PC-9 (cell line): ENCODE data around the gene EPB41L4B. TPM values are rescaled to one million over a fixed set of nuclear protein-coding genes. Genes with fewer than 3 reads are reported as not detected.

Source experiments
- BruUV-seq: library from RNA; stranded (reverse); fragments of 400-500 nt; replicated peaks from 2 replicates; lab custom pipeline; 2021; lab: Mats Ljungman, UMichigan
- CTCF ChIA-PET: fragments of 300-600 bp; sonication (Branson Sonifier 250); formaldehyde crosslinking; loops from one replicate; lab custom pipeline; 2022; ENCODE audit warnings: antibody characterized with exemption; lab: Charles Lee
- POLR2A ChIA-PET: fragments of 300-600 bp; sonication (Branson Sonifier 250); formaldehyde crosslinking; loops from one replicate; lab custom pipeline; 2022; ENCODE audit warnings: antibody characterized with exemption; ENCODE audit not compliant: unreplicated experiment; lab: Charles Lee
- DNase-seq, 2 experiments: peaks; one replicate each; pipeline versions ENCODE4 v3.0.0 to v3.0.0-alpha.2; 2015 to 2022; ENCODE audit warnings: mixed read lengths in 1 of 2
- H2AFZ ChIP-seq: fragments of 200-600 bp; sonication (generic); 2 replicates; pipeline ENCODE4 v1.8.1; 2017; ENCODE audit warnings: antibody characterized with exemption
- H3F3A ChIP-seq: fragments of 200-600 bp; sonication (generic); 2 replicates; pipeline ENCODE4 v1.8.1; 2017; ENCODE audit warnings: antibody characterized with exemption, mild to moderate bottlenecking, low read depth; ENCODE audit not compliant: insufficient read depth
- H3K27ac ChIP-seq: fragments of 200-600 bp; sonication (generic); 2 replicates; pipeline ENCODE4 v1.6.1; 2016; ENCODE audit warnings: mixed run types
- H3K27me3 ChIP-seq: fragments of 200-600 bp; sonication (generic); 2 replicates; pipeline ENCODE4 v1.6.1; 2016; ENCODE audit warnings: low read depth, mixed run types; ENCODE audit not compliant: insufficient read depth
- H3K36me3 ChIP-seq: fragments of 200-600 bp; sonication (generic); 2 replicates; pipeline ENCODE4 v1.6.1; 2016; ENCODE audit warnings: low read depth, mixed run types
- H3K4me1 ChIP-seq: fragments of 200-600 bp; sonication (generic); replicated peaks from 2 replicates; pipeline ENCODE4 v1.6.1; 2016; ENCODE audit warnings: mixed run types; ENCODE audit not compliant: insufficient read depth
- H3K4me2 ChIP-seq: fragments of 200-600 bp; sonication (generic); 2 replicates; pipeline ENCODE4 v1.6.1; 2017; ENCODE audit warnings: mixed run types
- H3K4me3 ChIP-seq: fragments of 200-600 bp; sonication (generic); 2 replicates; pipeline ENCODE4 v1.6.1; 2016; ENCODE audit warnings: mixed run types
- H3K79me2 ChIP-seq: fragments of 200-600 bp; sonication (generic); 2 replicates; pipeline ENCODE4 v1.6.1; 2017; ENCODE audit warnings: low read depth, mixed run types
- H3K9me2 ChIP-seq: fragments of 200-600 bp; sonication (generic); 2 replicates; pipeline ENCODE4 v1.8.1; 2017; ENCODE audit warnings: mild to moderate bottlenecking; ENCODE audit not compliant: insufficient read depth
- H3K9me3 ChIP-seq: fragments of 200-600 bp; sonication (generic); 2 replicates; pipeline ENCODE4 v1.8.1; 2016; ENCODE audit warnings: low read depth; ENCODE audit not compliant: insufficient read depth
- H4K20me1 ChIP-seq: fragments of 200-600 bp; sonication (generic); 2 replicates; pipeline ENCODE4 v1.8.1; 2017; ENCODE audit not compliant: insufficient read depth
- CTCF ChIP-seq: fragments of 200-600 bp; sonication (generic); conservative IDR thresholded peaks from 2 replicates; pipeline ENCODE4 v1.6.1; 2017; ENCODE audit warnings: mixed run types, antibody characterized with exemption, mild to moderate bottlenecking, moderate library complexity
- EZH2 ChIP-seq: fragments of 200-600 bp; sonication (generic); IDR thresholded peaks from 2 replicates; pipeline ENCODE4 v1.8.0; 2017; ENCODE audit warnings: antibody characterized with exemption, low read depth
- intact Hi-C: fragments of 100-400 bp; cut with micrococcal nuclease; formaldehyde crosslinking; loops from one replicate; pipeline ENCODE4 v1.10.0; 2022; ENCODE audit not compliant: unreplicated experiment
- total RNA-seq: library from RNA; stranded (reverse); gene quantifications from 2 replicates; pipeline ENCODE4 v1.2.3, GENCODE V29; 2021

The EPB41L4B gene
- total RNA-seq, 1 experiment from 2014 or later = 4.2 TPM

GRCh38 chr9:109277451-109277850, 43.4 kb downstream of the EPB41L4B start:
- no peak for TF ChIP-seq EZH2
- no peak for TF ChIP-seq CTCF
- H2AFZ ChIP-seq = no peak overlapping the region
- ChIA-PET POLR2A (no interaction called here), CTCF (no interaction called here)
- no peaks in the 10 kb centered on the region for H3K9me3 ChIP-seq
- H4K20me1 ChIP-seq = no peaks in the 10 kb centered on the region
- H3K27me3 ChIP-seq = no peaks in the 10 kb centered on the region
- intact Hi-C loops = no loop called here
- no peak overlapping the region for H3K4me2 ChIP-seq
- no peaks in the 10 kb centered on the region for H3F3A ChIP-seq
- no peak overlapping the region for H3K27ac ChIP-seq
- no peak overlapping the region for H3K4me3 ChIP-seq
- no peak for DNase-seq
- H3K4me1 ChIP-seq = no peaks in the 10 kb centered on the region
- H3K36me3 ChIP-seq = no peaks in the 10 kb centered on the region
- no peaks in the 10 kb centered on the region for H3K9me2 ChIP-seq
- BruUV-seq = no TSS peak
- peaks cover 3% of the 10 kb centered on the region; the same call in 1 of the 2 replicates for H3K79me2 ChIP-seq

GRCh38 chr9:109276469-109277440, 44.1 kb downstream of the EPB41L4B start:
- Histone ChIP-seq H3K4me2 (no peak overlapping the region), H4K20me1 (no peaks in the 10 kb centered on the region), H3F3A (no peaks in the 10 kb centered on the region), H3K79me2 (peaks cover 3% of the 10 kb centered on the region; the same call in 1 of the 2 replicates), H3K4me1 (no peaks in the 10 kb centered on the region), H3K36me3 (no peaks in the 10 kb centered on the region), H3K27me3 (no peaks in the 10 kb centered on the region), H3K27ac (no peak overlapping the region), H3K4me3 (no peak overlapping the region), H2AFZ (no peak overlapping the region), H3K9me3 (no peaks in the 10 kb centered on the region), H3K9me2 (no peaks in the 10 kb centered on the region)
- TF ChIP-seq EZH2 = no peak
- TF ChIP-seq CTCF = no peak
- DNase-seq = no peak
- intact Hi-C loops = no loop called here
- CTCF ChIA-PET = no interaction called here
- BruUV-seq = no TSS peak
- POLR2A ChIA-PET = no interaction called here

- Histone ChIP-seq H3K4me3 (no peak overlapping the region), H3K79me2 (peaks cover 2% of the 10 kb centered on the region; the same call in 1 of the 2 replicates), H3K4me2 (no peak overlapping the region), H3K36me3 (no peaks in the 10 kb centered on the region), H2AFZ (no peak overlapping the region), H3K4me1 (no peaks in the 10 kb centered on the region), H3F3A (no peaks in the 10 kb centered on the region), H3K9me2 (no peaks in the 10 kb centered on the region), H3K27me3 (no peaks in the 10 kb centered on the region), H3K9me3 (no peaks in the 10 kb centered on the region), H4K20me1 (no peaks in the 10 kb centered on the region), H3K27ac (no peak overlapping the region)
- CTCF ChIA-PET = no interaction called here
- intact Hi-C loops = no loop called here
- no peak for TF ChIP-seq CTCF
- POLR2A ChIA-PET = no interaction called here
- BruUV-seq = no TSS peak
- DNase-seq = no peak
Measured at GRCh38 chr9:109274884-109275730, 45.8 kb downstream of the EPB41L4B start.
